PC-9 (cell line): Measurements from ENCODE around the gene DOCK4.

Source experiments
- EZH2 ChIP-seq: fragments of 200-600 bp; sonication (generic); IDR thresholded peaks from 2 replicates; pipeline ENCODE4 v1.8.0; 2017; ENCODE audit warnings: antibody characterized with exemption, low read depth
- TF ChIP-seq, protein P1 (sequence below): fragments of 200-600 bp; sonication (generic); conservative IDR thresholded peaks from 2 replicates; pipeline ENCODE4 v1.6.1; 2017; ENCODE audit warnings: mixed run types, antibody characterized with exemption, mild to moderate bottlenecking, moderate library complexity

DNA sequence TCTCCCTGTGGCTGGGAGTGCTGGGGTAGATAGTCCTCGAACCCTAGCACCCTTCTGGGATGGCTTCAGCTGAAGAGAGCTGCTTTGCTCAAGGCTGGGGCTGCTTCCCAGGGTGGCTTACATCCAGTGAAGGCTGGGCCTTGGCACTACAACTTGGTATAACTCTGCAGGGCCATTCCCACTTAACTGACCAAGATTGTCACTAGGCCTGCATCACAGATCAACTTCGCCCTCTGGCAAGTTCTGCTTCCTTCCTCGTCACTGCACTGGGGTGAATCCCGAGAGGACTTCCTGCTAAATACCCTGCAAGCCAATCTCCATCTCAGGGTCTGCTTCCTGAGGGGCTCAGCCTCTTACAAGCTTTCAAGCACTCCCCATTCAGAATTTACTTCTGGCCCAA, 195.2 kb downstream of the DOCK4 start:
- TF ChIP-seq, protein P1, sequence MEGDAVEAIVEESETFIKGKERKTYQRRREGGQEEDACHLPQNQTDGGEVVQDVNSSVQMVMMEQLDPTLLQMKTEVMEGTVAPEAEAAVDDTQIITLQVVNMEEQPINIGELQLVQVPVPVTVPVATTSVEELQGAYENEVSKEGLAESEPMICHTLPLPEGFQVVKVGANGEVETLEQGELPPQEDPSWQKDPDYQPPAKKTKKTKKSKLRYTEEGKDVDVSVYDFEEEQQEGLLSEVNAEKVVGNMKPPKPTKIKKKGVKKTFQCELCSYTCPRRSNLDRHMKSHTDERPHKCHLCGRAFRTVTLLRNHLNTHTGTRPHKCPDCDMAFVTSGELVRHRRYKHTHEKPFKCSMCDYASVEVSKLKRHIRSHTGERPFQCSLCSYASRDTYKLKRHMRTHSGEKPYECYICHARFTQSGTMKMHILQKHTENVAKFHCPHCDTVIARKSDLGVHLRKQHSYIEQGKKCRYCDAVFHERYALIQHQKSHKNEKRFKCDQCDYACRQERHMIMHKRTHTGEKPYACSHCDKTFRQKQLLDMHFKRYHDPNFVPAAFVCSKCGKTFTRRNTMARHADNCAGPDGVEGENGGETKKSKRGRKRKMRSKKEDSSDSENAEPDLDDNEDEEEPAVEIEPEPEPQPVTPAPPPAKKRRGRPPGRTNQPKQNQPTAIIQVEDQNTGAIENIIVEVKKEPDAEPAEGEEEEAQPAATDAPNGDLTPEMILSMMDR, result no peak
- TF ChIP-seq EZH2, result no peak
